CD4-positive, alpha-beta T cell treated with Interleukin-15 for 4 hours (primary cell): Measurements from ENCODE around the gene PYCARD.
A peak's percentile ranks its signal among the peaks of the same experiment; 100 is the strongest.
"Not testable (repeated sequence)": the region's sequence is repeated elsewhere in the genome, so short reads cannot be mapped to it uniquely, and the experiment has no call there.

Experiments used
- DNase-seq: peaks from one replicate; pipeline ENCODE4 v3.0.0-alpha.2; 2020; ENCODE audit warnings: low spot score

The PYCARD gene

GRCh38 chr16:31190818-31191444, 11.6 kb downstream of the PYCARD start:
- DNase-seq: no peak

- no peak for DNase-seq
Observed at GRCh38 chr16:31190061-31190460, 12.5 kb downstream of the PYCARD start.

GRCh38 chr16:31189412-31189778, 13.2 kb downstream of the PYCARD start:
- no peak for DNase-seq

- no peak for DNase-seq
Observed at GRCh38 chr16:31188450-31189411, 13.8 kb downstream of the PYCARD start.

- DNase-seq: no peak
Observed at GRCh38 chr16:31187808-31188189, 14.8 kb downstream of the PYCARD start.

GRCh38 chr16:31186930-31187807, 15.4 kb downstream of the PYCARD start:
- DNase-seq: no peak

GRCh38 chr16:31186176-31186575, 16.4 kb downstream of the PYCARD start:
- no peak for DNase-seq

- no peak for DNase-seq
Observed at GRCh38 chr16:31185339-31185738, 17.2 kb downstream of the PYCARD start.

GRCh38 chr16:31184888-31185287, 17.7 kb downstream of the PYCARD start:
- DNase-seq: no peak

- DNase-seq: no peak
Observed at GRCh38 chr16:31183432-31184428, 18.8 kb downstream of the PYCARD start.

- no peak for DNase-seq
Observed at GRCh38 chr16:31182391-31182790, 20.2 kb downstream of the PYCARD start.

- DNase-seq: no peak
Observed at GRCh38 chr16:31181102-31181830, 21.3 kb downstream of the PYCARD start.

- DNase-seq: peak; percentile 92
Observed at GRCh38 chr16:31179747-31180459, 22.7 kb downstream of the PYCARD start, which contains the start of gene FUS. Gene FUS (plus strand): TSS chr16:31180139. CDS start chr16:31180215, 76 bp downstream.

- no peak for DNase-seq
Observed at GRCh38 chr16:31179219-31179746, 23.3 kb downstream of the PYCARD start.

GRCh38 chr16:31177136-31177535, 25.4 kb downstream of the PYCARD start:
- peak; percentile 48 for DNase-seq

- DNase-seq: not testable (repeated sequence)
Observed at GRCh38 chr16:31170048-31170447, 32.5 kb downstream of the PYCARD start.

GRCh38 chr16:31168848-31169247, 33.7 kb downstream of the PYCARD start:
- DNase-seq: no peak

GRCh38 chr16:31167315-31167714, 35.2 kb downstream of the PYCARD start:
- DNase-seq: no peak

- DNase-seq: no peak
Observed at GRCh38 chr16:31157136-31157535, 45.4 kb downstream of the PYCARD start.
